Choroid plexus epithelial cell (primary cell): Measurements from ENCODE around the gene MCEE.
A peak's percentile ranks its signal among the peaks of the same experiment; 100 is the strongest.
"Not testable (repeated sequence)": the region's sequence is repeated elsewhere in the genome, so short reads cannot be mapped to it uniquely, and the experiment has no call there.

ENCODE experiments used
- DNase-seq: peaks from one replicate; pipeline ENCODE4 v3.0.0-alpha.2; 2010; ENCODE audit warnings: low read depth
- H3K4me3 ChIP-seq: 2 replicates; pipeline ENCODE4 v1.5.1; 2011; ENCODE audit warnings: low read depth, mild to moderate bottlenecking, control low read depth, low read length, moderate library complexity
- TF ChIP-seq, protein P1 (sequence below): conservative IDR thresholded peaks from 2 replicates; pipeline ENCODE4 v1.5.1; 2011; ENCODE audit warnings: low read depth, mild to moderate bottlenecking, control low read depth, inconsistent platforms, low read length, moderate library complexity

Gene MCEE

GRCh38 chr2:71130152-71130904, at the start of gene MCEE, which contains the start of gene MPHOSPH10:
Gene MCEE, minus strand, starts transcription at chr2:71130229. Its CDS starts 10 bp downstream, at chr2:71130219.
Gene MPHOSPH10, plus strand, starts transcription at chr2:71130634. Its CDS starts 32 bp downstream, at chr2:71130666.
- peak within 1 kb of the TSS; percentile 99 for H3K4me3 ChIP-seq
- peak; percentile 94 for DNase-seq
- TF ChIP-seq, protein P1, sequence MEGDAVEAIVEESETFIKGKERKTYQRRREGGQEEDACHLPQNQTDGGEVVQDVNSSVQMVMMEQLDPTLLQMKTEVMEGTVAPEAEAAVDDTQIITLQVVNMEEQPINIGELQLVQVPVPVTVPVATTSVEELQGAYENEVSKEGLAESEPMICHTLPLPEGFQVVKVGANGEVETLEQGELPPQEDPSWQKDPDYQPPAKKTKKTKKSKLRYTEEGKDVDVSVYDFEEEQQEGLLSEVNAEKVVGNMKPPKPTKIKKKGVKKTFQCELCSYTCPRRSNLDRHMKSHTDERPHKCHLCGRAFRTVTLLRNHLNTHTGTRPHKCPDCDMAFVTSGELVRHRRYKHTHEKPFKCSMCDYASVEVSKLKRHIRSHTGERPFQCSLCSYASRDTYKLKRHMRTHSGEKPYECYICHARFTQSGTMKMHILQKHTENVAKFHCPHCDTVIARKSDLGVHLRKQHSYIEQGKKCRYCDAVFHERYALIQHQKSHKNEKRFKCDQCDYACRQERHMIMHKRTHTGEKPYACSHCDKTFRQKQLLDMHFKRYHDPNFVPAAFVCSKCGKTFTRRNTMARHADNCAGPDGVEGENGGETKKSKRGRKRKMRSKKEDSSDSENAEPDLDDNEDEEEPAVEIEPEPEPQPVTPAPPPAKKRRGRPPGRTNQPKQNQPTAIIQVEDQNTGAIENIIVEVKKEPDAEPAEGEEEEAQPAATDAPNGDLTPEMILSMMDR: no peak

- DNase-seq, H3K4me3 ChIP-seq: not testable (repeated sequence)
Observed at GRCh38 chr2:71178836-71179235, 48.8 kb upstream of the MCEE start.

GRCh38 chr2:71174207-71174606, 44.2 kb upstream of the MCEE start:
- DNase-seq: no peak
- no peak overlapping the region for H3K4me3 ChIP-seq
- TF ChIP-seq, protein P1: no peak

- DNase-seq: no peak
- TF ChIP-seq, protein P1: no peak
- no peak overlapping the region for H3K4me3 ChIP-seq
Observed at GRCh38 chr2:71173096-71173495, 43.1 kb upstream of the MCEE start.

DNA sequence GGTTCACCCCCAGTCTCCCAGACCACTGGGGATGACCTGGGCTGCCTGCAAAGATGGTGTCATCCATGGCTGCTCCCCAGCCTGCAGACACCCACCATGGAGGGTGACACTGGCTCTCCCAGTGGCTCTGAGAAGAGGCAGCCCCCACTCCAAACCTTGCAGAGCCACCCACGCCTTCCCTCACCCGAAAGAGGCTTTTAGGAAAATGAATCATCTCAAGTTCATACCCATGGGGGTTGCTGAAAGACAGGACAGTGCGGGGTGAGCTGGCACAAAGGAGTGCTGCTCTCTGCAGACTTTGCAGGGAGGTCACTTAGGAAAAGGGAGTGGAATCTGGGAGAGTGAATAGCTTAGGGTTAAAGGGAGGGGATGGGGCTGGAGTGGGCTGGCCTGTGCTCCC, 36.8 kb upstream of the MCEE start:
- TF ChIP-seq, protein P1: no peak
- H3K4me3 ChIP-seq: no peak overlapping the region
- no peak for DNase-seq

- H3K4me3 ChIP-seq: peak overlapping the region; percentile 32
- peak; percentile 45 for DNase-seq
- TF ChIP-seq, protein P1: peak; percentile 79
Observed at GRCh38 chr2:71157124-71157793, 27.2 kb upstream of the MCEE start.

- DNase-seq: peak; percentile 50
- H3K4me3 ChIP-seq: no peak overlapping the region
- TF ChIP-seq, protein P1: no peak
Observed at GRCh38 chr2:71156573-71156972, 26.5 kb upstream of the MCEE start.
